ENCODE results near the gene QSOX1.

Gene QSOX1

GRCh38 chr1:180215856-180216625 lies 61.4 kb downstream of the QSOX1 start:
- H3K4me3 ChIP-seq (replicated peaks; ENCODE audit: low read depth, low read length): no peak overlapping the region
- TF ChIP-seq, protein P1, sequence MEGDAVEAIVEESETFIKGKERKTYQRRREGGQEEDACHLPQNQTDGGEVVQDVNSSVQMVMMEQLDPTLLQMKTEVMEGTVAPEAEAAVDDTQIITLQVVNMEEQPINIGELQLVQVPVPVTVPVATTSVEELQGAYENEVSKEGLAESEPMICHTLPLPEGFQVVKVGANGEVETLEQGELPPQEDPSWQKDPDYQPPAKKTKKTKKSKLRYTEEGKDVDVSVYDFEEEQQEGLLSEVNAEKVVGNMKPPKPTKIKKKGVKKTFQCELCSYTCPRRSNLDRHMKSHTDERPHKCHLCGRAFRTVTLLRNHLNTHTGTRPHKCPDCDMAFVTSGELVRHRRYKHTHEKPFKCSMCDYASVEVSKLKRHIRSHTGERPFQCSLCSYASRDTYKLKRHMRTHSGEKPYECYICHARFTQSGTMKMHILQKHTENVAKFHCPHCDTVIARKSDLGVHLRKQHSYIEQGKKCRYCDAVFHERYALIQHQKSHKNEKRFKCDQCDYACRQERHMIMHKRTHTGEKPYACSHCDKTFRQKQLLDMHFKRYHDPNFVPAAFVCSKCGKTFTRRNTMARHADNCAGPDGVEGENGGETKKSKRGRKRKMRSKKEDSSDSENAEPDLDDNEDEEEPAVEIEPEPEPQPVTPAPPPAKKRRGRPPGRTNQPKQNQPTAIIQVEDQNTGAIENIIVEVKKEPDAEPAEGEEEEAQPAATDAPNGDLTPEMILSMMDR (IDR thresholded peaks at IDR 0.05; ENCODE audit: low read length, missing control alignments): no peak
- no peak for DNase-seq (ENCODE audit: low read depth)

DNA sequence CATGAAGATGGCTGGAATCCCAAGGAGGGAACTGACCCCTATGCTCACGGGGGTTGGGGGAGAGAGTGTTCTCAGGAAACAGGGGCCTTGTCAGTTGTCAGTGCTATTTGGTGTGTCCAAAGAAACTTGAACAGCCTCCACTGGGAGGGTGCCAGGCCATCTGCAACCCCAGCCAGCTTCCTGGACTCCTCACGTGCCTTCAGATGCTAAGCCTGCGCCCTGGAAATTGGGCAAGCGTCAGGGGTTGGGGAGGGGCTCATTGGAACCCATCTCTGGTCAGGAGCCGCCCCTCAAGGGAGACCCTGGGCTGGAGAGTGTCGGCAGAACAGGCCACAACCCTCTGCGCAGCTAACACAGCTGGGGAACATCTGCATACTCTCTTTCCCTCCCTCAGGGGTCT lies 62.3 kb downstream of the QSOX1 start:
- TF ChIP-seq, protein P1 (IDR thresholded peaks at IDR 0.05; ENCODE audit: low read length, missing control alignments): no peak
- H3K4me3 ChIP-seq (replicated peaks; ENCODE audit: low read depth, low read length): no peak overlapping the region
- DNase-seq (ENCODE audit: low read depth): no peak

DNA sequence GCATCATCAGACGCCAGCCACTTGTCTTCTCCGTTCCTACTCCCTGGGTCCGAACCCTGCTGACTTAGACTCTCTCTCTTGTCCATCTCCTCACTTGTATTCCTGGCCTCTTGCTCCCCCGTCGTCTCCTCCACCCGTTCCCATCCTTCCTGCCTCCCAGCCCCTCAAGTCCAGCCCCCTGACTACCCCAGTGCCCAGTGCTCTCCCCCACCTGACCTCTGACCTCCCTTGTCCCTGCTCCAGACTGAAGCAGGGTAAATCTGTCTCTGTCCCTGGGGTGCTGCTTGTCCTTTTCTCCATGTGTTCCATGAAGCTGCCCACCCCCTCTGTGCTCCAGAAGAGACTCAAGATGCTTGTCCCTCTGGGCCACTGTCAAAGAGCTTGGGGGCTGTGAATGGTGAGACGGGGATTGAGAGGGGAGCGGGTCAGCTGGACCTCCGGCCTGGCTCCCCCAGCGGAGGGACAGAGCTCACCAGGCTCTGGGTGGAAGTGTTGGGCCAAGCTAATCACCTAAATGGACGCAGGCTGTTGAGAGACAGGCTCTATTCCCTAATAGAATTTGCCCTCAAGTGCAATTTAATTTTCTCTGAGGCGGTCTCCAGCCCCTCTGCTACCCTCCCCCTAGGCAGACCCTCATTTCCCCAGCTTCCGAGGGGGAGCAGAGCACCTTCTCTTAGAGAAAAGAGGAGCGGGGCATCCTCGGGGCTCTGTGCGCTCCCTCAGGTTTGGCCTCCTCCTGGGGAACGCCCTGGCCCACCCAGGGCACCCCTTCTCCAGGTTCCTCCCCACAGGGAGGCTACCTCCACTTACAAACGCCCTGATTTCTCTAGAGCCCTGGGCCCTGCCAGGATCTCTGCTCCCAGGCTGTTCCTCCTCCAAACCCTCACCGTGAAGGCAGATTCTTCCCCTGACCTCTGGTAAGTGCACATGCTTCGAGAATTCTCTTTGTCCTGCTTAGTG lies 64.4 kb downstream of the QSOX1 start:
- TF ChIP-seq, protein P1 (IDR thresholded peaks at IDR 0.05; ENCODE audit: low read length, missing control alignments): no peak
- no peak for DNase-seq (ENCODE audit: low read depth)
- H3K4me3 ChIP-seq (replicated peaks; ENCODE audit: low read depth, low read length): no peak overlapping the region

DNA sequence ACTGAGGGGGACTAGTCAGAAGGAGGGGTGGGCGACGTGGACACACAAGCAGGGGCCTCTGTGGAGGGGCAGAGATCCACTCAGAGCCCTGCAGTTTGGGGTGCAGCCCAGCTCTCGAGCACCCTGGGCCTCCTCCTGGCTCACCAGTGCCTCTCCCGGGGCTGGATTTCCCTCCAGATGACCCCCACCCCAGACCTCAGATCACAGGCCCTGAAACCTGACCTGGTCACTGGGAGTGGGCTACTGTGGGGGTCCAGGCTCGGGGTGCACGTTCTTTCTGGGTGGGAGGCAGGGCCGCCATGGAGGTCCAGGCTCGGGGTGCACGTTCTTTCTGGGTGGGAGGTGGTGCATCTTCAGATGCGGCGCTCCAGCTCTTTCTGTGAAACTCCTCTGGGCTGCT lies 65.1 kb downstream of the QSOX1 start:
- no peak for DNase-seq (ENCODE audit: low read depth)
- TF ChIP-seq, protein P1 (IDR thresholded peaks at IDR 0.05; ENCODE audit: low read length, missing control alignments): no peak

GRCh38 chr1:180221462-180221861 lies 66.8 kb downstream of the QSOX1 start:
- no peak for DNase-seq (ENCODE audit: low read depth)
- H3K4me3 ChIP-seq (replicated peaks; ENCODE audit: low read depth, low read length): no peak overlapping the region
- TF ChIP-seq, protein P1 (IDR thresholded peaks at IDR 0.05; ENCODE audit: low read length, missing control alignments): no peak

More for the DNA sequence above, 65.1 kb downstream of the QSOX1 start:
- no peak overlapping the region for H3K4me3 ChIP-seq (replicated peaks; ENCODE audit: low read depth, low read length)

DNA sequence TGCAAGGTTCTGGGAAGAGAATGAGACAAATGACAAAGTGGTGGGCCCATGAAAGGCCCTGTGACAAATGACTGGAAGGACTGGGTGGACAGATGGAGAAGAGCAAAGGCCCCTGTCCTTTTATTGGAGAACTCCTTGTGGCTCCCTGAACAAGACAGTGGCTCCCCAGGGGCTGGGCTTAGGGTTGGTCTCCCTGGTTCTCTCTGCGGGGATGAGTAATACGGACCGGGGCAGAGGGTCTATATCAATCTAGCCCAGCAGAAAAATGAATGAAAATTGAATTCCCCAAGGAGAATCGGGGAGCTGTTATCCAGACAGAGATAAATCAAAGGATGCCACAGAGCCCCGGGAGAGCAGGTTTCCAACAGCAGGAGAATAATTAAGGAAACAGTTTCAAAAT lies 70.2 kb downstream of the QSOX1 start:
- H3K4me3 ChIP-seq (replicated peaks; ENCODE audit: low read depth, low read length): no peak overlapping the region
- no peak for DNase-seq (ENCODE audit: low read depth)
- TF ChIP-seq, protein P1 (IDR thresholded peaks at IDR 0.05; ENCODE audit: low read length, missing control alignments): no peak

All from fibroblast of pulmonary artery (primary cell).